Measurements from ENCODE around the gene SCART1. TPM values are rescaled to one million over a fixed set of nuclear protein-coding genes. Genes with fewer than 3 reads are reported as not detected.

SCART1 gene
- total RNA-seq, 4 donors from 2014 or later: 0.11 to 1.4 (median 0.71) TPM

- no peak for DNase-seq
- H3K9me3 ChIP-seq: no peaks in the 10 kb centered on the region
- intact Hi-C loops (cut with DNase I; ENCODE audit: low total_unique reads): no loop called here
Measured at GRCh38 chr10:133459454-133460207, 5.9 kb downstream of the SCART1 start.

GRCh38 chr10:133460208-133460769, 6.5 kb downstream of the SCART1 start:
- Histone ChIP-seq H3K27me3 (no peaks in the 10 kb centered on the region), H3K4me1 (no peaks in the 10 kb centered on the region), H3K27ac (no peak overlapping the region), H3K36me3 (no peaks in the 10 kb centered on the region), H3K9me3 (no peaks in the 10 kb centered on the region), H3K4me3 (no peak overlapping the region)
- DNase-seq (no peak), ATAC-seq (no peak)
- intact Hi-C loops (cut with DNase I; ENCODE audit: low total_unique reads): no loop called here
- no peak for TF ChIP-seq POLR2A (IDR thresholded peaks at IDR 0.05)
- no peak for TF ChIP-seq CTCF (IDR thresholded peaks at IDR 0.05 in 4 of 5, conservative IDR thresholded peaks at IDR 0.05 in 1 of 5)
- in situ Hi-C loops (cut with MboI; ENCODE audit: low sequenced_read_pairs in 4 of 4): no loop called here

More at GRCh38 chr10:133459454-133460207, 5.9 kb downstream of the SCART1 start:
- Histone ChIP-seq H3K27me3 (no peaks in the 10 kb centered on the region), H3K36me3 (no peaks in the 10 kb centered on the region), H3K4me1 (no peaks in the 10 kb centered on the region), H3K27ac (no peak overlapping the region), H3K4me3 (no peak overlapping the region)
- in situ Hi-C loops (cut with MboI; ENCODE audit: low sequenced_read_pairs in 4 of 4): no loop called here
- TF ChIP-seq POLR2A (IDR thresholded peaks at IDR 0.05): no peak
- no peak for TF ChIP-seq CTCF (IDR thresholded peaks at IDR 0.05 in 4 of 5, conservative IDR thresholded peaks at IDR 0.05 in 1 of 5)
- ATAC-seq: no peak

- intact Hi-C loops (cut with DNase I; ENCODE audit: low total_unique reads): no loop called here
- TF ChIP-seq CTCF (IDR thresholded peaks at IDR 0.05 in 4 of 5, conservative IDR thresholded peaks at IDR 0.05 in 1 of 5) (no peak), POLR2A (IDR thresholded peaks at IDR 0.05) (no peak)
- in situ Hi-C loops (cut with MboI; ENCODE audit: low sequenced_read_pairs in 4 of 4): no loop called here
- no peaks in the 10 kb centered on the region for H3K36me3 ChIP-seq
- no peak overlapping the region for H3K4me3 ChIP-seq
- H3K27me3 ChIP-seq: no peaks in the 10 kb centered on the region
- DNase-seq: no peak
- H3K4me1 ChIP-seq: no peaks in the 10 kb centered on the region
- ATAC-seq: no peak
- no peaks in the 10 kb centered on the region for H3K9me3 ChIP-seq
- H3K27ac ChIP-seq: no peak overlapping the region
Measured at GRCh38 chr10:133461027-133461426, 7.3 kb downstream of the SCART1 start.

GRCh38 chr10:133461841-133462240, 8.1 kb downstream of the SCART1 start:
- no peak overlapping the region for H3K27ac ChIP-seq
- no peaks in the 10 kb centered on the region for H3K4me1 ChIP-seq
- no peaks in the 10 kb centered on the region for H3K27me3 ChIP-seq
- no peaks in the 10 kb centered on the region for H3K9me3 ChIP-seq
- DNase-seq (no peak), ATAC-seq (no peak)
- no peak for TF ChIP-seq CTCF (IDR thresholded peaks at IDR 0.05 in 4 of 5, conservative IDR thresholded peaks at IDR 0.05 in 1 of 5)
- in situ Hi-C loops (cut with MboI; ENCODE audit: low sequenced_read_pairs in 4 of 4) (no loop called here), intact Hi-C loops (cut with DNase I; ENCODE audit: low total_unique reads) (no loop called here)
- no peaks in the 10 kb centered on the region for H3K36me3 ChIP-seq
- H3K4me3 ChIP-seq: no peak overlapping the region

Measured in gastrocnemius medialis (tissue), 4 donors.